ENCODE results near the gene DOCK4.

DOCK4 gene

GRCh38 chr7:112036071-112036470 is 170.1 kb downstream of the DOCK4 start:
- Histone ChIP-seq H3K4ac (ENCODE audit: low read depth in 1 of 2, low read length in 2 of 2) (no peak overlapping the region), H4K8ac (ENCODE audit: low read length) (no peak overlapping the region), H2AK5ac (ENCODE audit: low read length, severe bottlenecking) (no peak overlapping the region), H2BK120ac (ENCODE audit: low read depth, low read length) (no peak overlapping the region), H3K36me3 (ENCODE audit: control insufficient read depth in 1 of 2, insufficient read depth in 2 of 2, low read depth in 1 of 2, low read length in 2 of 2) (no peaks in the 10 kb centered on the region), H2BK5ac (ENCODE audit: low read depth, low read length, poor library complexity, severe bottlenecking) (no peak overlapping the region), H2BK15ac (ENCODE audit: low read depth, poor library complexity, severe bottlenecking) (no peak overlapping the region), H3K4me1 (ENCODE audit: control insufficient read depth, insufficient read depth, low read depth, low read length) (peaks cover 3% of the 10 kb centered on the region), H3K9me3 (ENCODE audit: control insufficient read depth, low read length) (no peaks in the 10 kb centered on the region), H3K14ac (ENCODE audit: low read length in 2 of 2) (no peak overlapping the region), H3K4me3 (ENCODE audit: insufficient read depth in 1 of 2, low read depth in 1 of 2, low read length in 2 of 2) (no peak overlapping the region), H3K27me3 (ENCODE audit: control insufficient read depth in 1 of 2, insufficient read depth in 1 of 2, low read length in 2 of 2) (no peaks in the 10 kb centered on the region), H2AFZ (ENCODE audit: low read depth, low read length) (no peak overlapping the region), H3K9ac (ENCODE audit: low read length) (no peak overlapping the region), H3K79me1 (replicated peaks; ENCODE audit: low read length, poor library complexity, severe bottlenecking) (peaks cover 12% of the 10 kb centered on the region), H3K27ac (ENCODE audit: low read length, poor library complexity, severe bottlenecking) (no peak overlapping the region), H3K23ac (ENCODE audit: low read length in 2 of 2) (no peak overlapping the region), H2BK12ac (ENCODE audit: low read length in 2 of 2) (no peak overlapping the region), H3K18ac (ENCODE audit: low read depth in 1 of 2, low read length in 2 of 2) (no peak overlapping the region), H4K91ac (ENCODE audit: low read length) (no peak overlapping the region), H3K4me2 (ENCODE audit: low read length, poor library complexity, severe bottlenecking) (no peak overlapping the region)
- no CpG with 5 or more reads among the region's 2 CpGs for WGBS
- peak; percentile 74 for DNase-seq

GRCh38 chr7:112031689-112032088 is 174.5 kb downstream of the DOCK4 start:
- no peaks in the 10 kb centered on the region for H3K27me3 ChIP-seq (ENCODE audit: control insufficient read depth in 1 of 2, insufficient read depth in 1 of 2, low read length in 2 of 2)
- no peak overlapping the region for H3K18ac ChIP-seq (ENCODE audit: low read depth in 1 of 2, low read length in 2 of 2)
- no peak overlapping the region for H3K14ac ChIP-seq (ENCODE audit: low read length in 2 of 2)
- H4K8ac ChIP-seq (ENCODE audit: low read length), result no peak overlapping the region
- H2AK5ac ChIP-seq (ENCODE audit: low read length, severe bottlenecking), result no peak overlapping the region
- no peak overlapping the region for H4K91ac ChIP-seq (ENCODE audit: low read length)
- no peak for DNase-seq
- H3K4me3 ChIP-seq (ENCODE audit: insufficient read depth in 1 of 2, low read depth in 1 of 2, low read length in 2 of 2), result no peak overlapping the region
- WGBS, result 94% methylated on average over 5 of the region's 5 CpGs
- no peak overlapping the region for H3K4me2 ChIP-seq (ENCODE audit: low read length, poor library complexity, severe bottlenecking)
- H3K36me3 ChIP-seq (ENCODE audit: control insufficient read depth in 1 of 2, insufficient read depth in 2 of 2, low read depth in 1 of 2, low read length in 2 of 2), result no peaks in the 10 kb centered on the region
- no peak overlapping the region for H3K27ac ChIP-seq (ENCODE audit: low read length, poor library complexity, severe bottlenecking)
- H3K4me1 ChIP-seq (ENCODE audit: control insufficient read depth, insufficient read depth, low read depth, low read length), result peaks cover 2% of the 10 kb centered on the region
- H2BK12ac ChIP-seq (ENCODE audit: low read length in 2 of 2), result no peak overlapping the region
- no peak overlapping the region for H3K4ac ChIP-seq (ENCODE audit: low read depth in 1 of 2, low read length in 2 of 2)
- H3K9me3 ChIP-seq (ENCODE audit: control insufficient read depth, low read length), result no peaks in the 10 kb centered on the region
- no peak overlapping the region for H2BK15ac ChIP-seq (ENCODE audit: low read depth, poor library complexity, severe bottlenecking)
- no peak overlapping the region for H2BK5ac ChIP-seq (ENCODE audit: low read depth, low read length, poor library complexity, severe bottlenecking)
- no peak overlapping the region for H2AFZ ChIP-seq (ENCODE audit: low read depth, low read length)
- H3K79me1 ChIP-seq (replicated peaks; ENCODE audit: low read length, poor library complexity, severe bottlenecking), result peaks cover 20% of the 10 kb centered on the region
- H3K9ac ChIP-seq (ENCODE audit: low read length), result no peak overlapping the region
- no peak overlapping the region for H2BK120ac ChIP-seq (ENCODE audit: low read depth, low read length)
- no peak overlapping the region for H3K23ac ChIP-seq (ENCODE audit: low read length in 2 of 2)

DNA sequence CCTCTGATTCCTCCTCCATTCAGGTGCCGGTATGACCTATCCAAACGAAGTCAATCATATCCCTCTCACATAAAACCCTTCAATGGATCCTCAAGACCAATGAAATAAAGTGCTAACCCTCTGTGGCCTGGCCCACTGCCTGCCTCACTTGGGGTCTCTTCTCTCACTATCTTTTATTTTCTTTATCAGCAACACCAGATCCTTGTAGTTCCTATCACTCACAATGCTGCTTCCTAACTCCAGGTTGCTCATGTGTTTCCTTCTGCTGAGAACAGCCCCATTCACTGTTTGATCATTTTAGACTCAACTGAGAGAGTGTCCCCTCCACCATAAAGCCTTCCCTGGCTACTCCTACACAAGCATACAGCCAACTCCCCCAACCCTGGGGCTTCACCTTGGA is 180.6 kb downstream of the DOCK4 start:
- H3K23ac ChIP-seq (ENCODE audit: low read length in 2 of 2), result no peak overlapping the region
- H2BK5ac ChIP-seq (ENCODE audit: low read depth, low read length, poor library complexity, severe bottlenecking), result no peak overlapping the region
- no peak overlapping the region for H3K27ac ChIP-seq (ENCODE audit: low read length, poor library complexity, severe bottlenecking)
- no peak overlapping the region for H2BK15ac ChIP-seq (ENCODE audit: low read depth, poor library complexity, severe bottlenecking)
- no peak overlapping the region for H3K4me3 ChIP-seq (ENCODE audit: insufficient read depth in 1 of 2, low read depth in 1 of 2, low read length in 2 of 2)
- WGBS, result 97% methylated on average over 2 of the region's 2 CpGs
- H3K27me3 ChIP-seq (ENCODE audit: control insufficient read depth in 1 of 2, insufficient read depth in 1 of 2, low read length in 2 of 2), result no peaks in the 10 kb centered on the region
- H4K91ac ChIP-seq (ENCODE audit: low read length), result no peak overlapping the region
- H3K36me3 ChIP-seq (ENCODE audit: control insufficient read depth in 1 of 2, insufficient read depth in 2 of 2, low read depth in 1 of 2, low read length in 2 of 2), result no peaks in the 10 kb centered on the region
- H3K14ac ChIP-seq (ENCODE audit: low read length in 2 of 2), result no peak overlapping the region
- H3K9ac ChIP-seq (ENCODE audit: low read length), result no peak overlapping the region
- H3K4me1 ChIP-seq (ENCODE audit: control insufficient read depth, insufficient read depth, low read depth, low read length), result peaks cover 4% of the 10 kb centered on the region
- H3K18ac ChIP-seq (ENCODE audit: low read depth in 1 of 2, low read length in 2 of 2), result no peak overlapping the region
- no peak overlapping the region for H4K8ac ChIP-seq (ENCODE audit: low read length)
- no peak for DNase-seq
- H3K4me2 ChIP-seq (ENCODE audit: low read length, poor library complexity, severe bottlenecking), result no peak overlapping the region
- H3K4ac ChIP-seq (ENCODE audit: low read depth in 1 of 2, low read length in 2 of 2), result no peak overlapping the region
- peaks cover 38% of the 10 kb centered on the region for H3K79me1 ChIP-seq (replicated peaks; ENCODE audit: low read length, poor library complexity, severe bottlenecking)
- H2AFZ ChIP-seq (ENCODE audit: low read depth, low read length), result no peak overlapping the region
- no peak overlapping the region for H2BK120ac ChIP-seq (ENCODE audit: low read depth, low read length)
- no peaks in the 10 kb centered on the region for H3K9me3 ChIP-seq (ENCODE audit: control insufficient read depth, low read length)
- no peak overlapping the region for H2AK5ac ChIP-seq (ENCODE audit: low read length, severe bottlenecking)
- H2BK12ac ChIP-seq (ENCODE audit: low read length in 2 of 2), result no peak overlapping the region

DNA sequence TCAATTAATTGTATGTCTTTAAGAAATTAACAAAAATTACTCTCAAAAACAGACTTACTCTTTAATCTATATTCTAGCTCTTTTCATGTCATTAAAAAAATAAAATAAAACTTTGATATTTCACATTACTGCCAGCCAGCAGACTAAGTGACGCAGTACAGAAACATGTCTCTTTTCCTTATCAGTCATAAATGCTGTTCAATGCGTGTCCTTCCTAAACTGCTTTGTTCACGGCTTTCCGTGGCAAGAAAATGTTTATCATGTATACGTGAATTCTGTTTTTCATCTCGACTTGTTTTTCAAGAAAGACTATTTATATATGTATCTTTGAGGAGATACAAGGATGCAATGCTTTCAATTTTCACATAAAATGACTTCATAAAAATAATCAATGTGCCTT is 182.4 kb downstream of the DOCK4 start:
- Histone ChIP-seq H3K9me3 (ENCODE audit: control insufficient read depth, low read length) (no peaks in the 10 kb centered on the region), H3K4me2 (ENCODE audit: low read length, poor library complexity, severe bottlenecking) (no peak overlapping the region), H3K18ac (ENCODE audit: low read depth in 1 of 2, low read length in 2 of 2) (no peak overlapping the region), H3K36me3 (ENCODE audit: control insufficient read depth in 1 of 2, insufficient read depth in 2 of 2, low read depth in 1 of 2, low read length in 2 of 2) (no peaks in the 10 kb centered on the region), H3K27me3 (ENCODE audit: control insufficient read depth in 1 of 2, insufficient read depth in 1 of 2, low read length in 2 of 2) (no peaks in the 10 kb centered on the region), H3K27ac (ENCODE audit: low read length, poor library complexity, severe bottlenecking) (no peak overlapping the region), H2BK12ac (ENCODE audit: low read length in 2 of 2) (no peak overlapping the region), H3K14ac (ENCODE audit: low read length in 2 of 2) (no peak overlapping the region), H2BK15ac (ENCODE audit: low read depth, poor library complexity, severe bottlenecking) (no peak overlapping the region), H2BK5ac (ENCODE audit: low read depth, low read length, poor library complexity, severe bottlenecking) (no peak overlapping the region), H4K91ac (ENCODE audit: low read length) (no peak overlapping the region), H3K4me3 (ENCODE audit: insufficient read depth in 1 of 2, low read depth in 1 of 2, low read length in 2 of 2) (no peak overlapping the region), H3K79me1 (replicated peaks; ENCODE audit: low read length, poor library complexity, severe bottlenecking) (peaks cover 32% of the 10 kb centered on the region), H3K4me1 (ENCODE audit: control insufficient read depth, insufficient read depth, low read depth, low read length) (peaks cover 3% of the 10 kb centered on the region), H2AFZ (ENCODE audit: low read depth, low read length) (no peak overlapping the region), H4K8ac (ENCODE audit: low read length) (no peak overlapping the region), H3K9ac (ENCODE audit: low read length) (no peak overlapping the region), H3K23ac (ENCODE audit: low read length in 2 of 2) (no peak overlapping the region), H2BK120ac (ENCODE audit: low read depth, low read length) (no peak overlapping the region), H2AK5ac (ENCODE audit: low read length, severe bottlenecking) (no peak overlapping the region), H3K4ac (ENCODE audit: low read depth in 1 of 2, low read length in 2 of 2) (no peak overlapping the region)
- no peak for DNase-seq
- 81% methylated on average over 2 of the region's 6 CpGs for WGBS
